HEK293 (cell line): Measurements from ENCODE around the gene RASL11B.
"Not testable (repeated sequence)": the region's sequence is repeated elsewhere in the genome, so short reads cannot be mapped to it uniquely, and the experiment has no call there.

ENCODE experiments used
- CTCF ChIA-PET: fragments of 350-600 bp; formaldehyde crosslinking; extraction: SDS; loops from one replicate; lab custom pipeline; 2021; ENCODE audit warnings: antibody characterized with exemption; lab: Yijun Ruan, JAX
- POLR2A ChIA-PET: fragments of 300-600 bp; formaldehyde crosslinking; extraction: SDS; loops from one replicate; lab custom pipeline; 2020; ENCODE audit warnings: antibody characterized with exemption, inconsistent platforms; lab: Yijun Ruan, JAX
- H3K27ac ChIP-seq: fragments of 200-500 bp; sonication (Bioruptor generic); 2 replicates; pipeline ENCODE4 v1.5.1; 2014; ENCODE audit warnings: low read depth, low read length, control low read depth, inconsistent platforms; ENCODE audit errors: extremely low read depth
- H3K36me3 ChIP-seq, 2 experiments: fragments of 200-500 bp in 1 of 2; sonication (Bioruptor generic) in 1 of 2; 1 replicate in 1 of 2; 2 replicates in 1 of 2; pipeline ENCODE4 v1.5.1; 2014 to 2017; ENCODE audit warnings: inconsistent platforms in 2 of 2, low read length in 2 of 2; ENCODE audit not compliant: control insufficient read depth in 2 of 2, insufficient read depth in 1 of 2
- H3K4me1 ChIP-seq: fragments of 200-500 bp; sonication (Bioruptor generic); 2 replicates; pipeline ENCODE4 v1.5.1; 2014; ENCODE audit warnings: mild to moderate bottlenecking, low read length, inconsistent platforms; ENCODE audit not compliant: control insufficient read depth, insufficient read depth
- H3K4me3 ChIP-seq: 2 replicates; pipeline ENCODE4 v1.5.1; 2011; ENCODE audit warnings: low read depth, mild to moderate bottlenecking, control low read depth, low read length, moderate library complexity
- H3K9me3 ChIP-seq: fragments of 200-500 bp; sonication (Bioruptor generic); 2 replicates; pipeline ENCODE4 v1.5.1; 2014; ENCODE audit warnings: low read depth, low read length, inconsistent platforms; ENCODE audit not compliant: control insufficient read depth, insufficient read depth
- ATF2 ChIP-seq: fragments of 450-650 bp; formaldehyde crosslinking; IDR thresholded peaks from 2 replicates; pipeline ENCODE4 v1.5.1; 2016; ENCODE audit warnings: missing biosample characterization, missing genetic modification characterization, low read depth
- INSM2 ChIP-seq: fragments of 450-650 bp; formaldehyde crosslinking; IDR thresholded peaks from 2 replicates; pipeline ENCODE4 v1.5.1; 2016; ENCODE audit warnings: missing biosample characterization, missing genetic modification characterization
- YY2 ChIP-seq: fragments of 450-650 bp; formaldehyde crosslinking; IDR thresholded peaks from 2 replicates; pipeline ENCODE4 v1.5.1; 2016; ENCODE audit warnings: missing biosample characterization, missing genetic modification characterization
- ZBTB6 ChIP-seq: fragments of 450-650 bp; formaldehyde crosslinking; IDR thresholded peaks from 2 replicates; pipeline ENCODE4 v1.5.1; 2017; ENCODE audit warnings: missing biosample characterization, missing genetic modification characterization
- ZNF133 ChIP-seq: fragments of 450-650 bp; formaldehyde crosslinking; IDR thresholded peaks from 2 replicates; pipeline ENCODE4 v1.5.1; 2016; ENCODE audit warnings: missing biosample characterization, missing genetic modification characterization
- ZNF248 ChIP-seq: fragments of 450-650 bp; formaldehyde crosslinking; IDR thresholded peaks from 2 replicates; pipeline ENCODE4 v1.5.1; 2017; ENCODE audit warnings: missing biosample characterization, missing genetic modification characterization
- ZNF274 ChIP-seq, 2 experiments: fragments of 200-500 bp in 1 of 2; fragments of 450-650 bp in 1 of 2; sonication (Bioruptor generic) in 1 of 2; formaldehyde crosslinking in 1 of 2; IDR thresholded peaks; 2 replicates each; pipeline versions ENCODE4 v1.5.1 to v1.6.1; 2014 to 2016; ENCODE audit warnings: borderline replicate concordance in 1 of 2, inconsistent platforms in 1 of 2, low read length in 1 of 2, missing biosample characterization in 1 of 2, missing genetic modification characterization in 1 of 2
- ZNF362 ChIP-seq: fragments of 450-650 bp; formaldehyde crosslinking; IDR thresholded peaks from 2 replicates; pipeline ENCODE4 v1.5.1; 2016; ENCODE audit warnings: missing biosample characterization, missing genetic modification characterization
- ZNF558 ChIP-seq: fragments of 450-650 bp; formaldehyde crosslinking; IDR thresholded peaks from 2 replicates; pipeline ENCODE4 v1.5.1; 2016; ENCODE audit warnings: missing biosample characterization, missing genetic modification characterization
- ZSCAN16 ChIP-seq: fragments of 450-650 bp; formaldehyde crosslinking; IDR thresholded peaks from 2 replicates; pipeline ENCODE4 v1.5.1; 2016; ENCODE audit warnings: missing biosample characterization, missing genetic modification characterization

RASL11B gene

GRCh38 chr4:52825460-52826090, 36.5 kb upstream of the RASL11B start:
- Histone ChIP-seq H3K4me3 (no peak overlapping the region), H3K27ac (no peak overlapping the region)
- CTCF ChIA-PET = interaction anchor here (0.7 kb wide), 2 partner anchors 87 to 979 kb away, joined by 3 read pairs; no protein-coding TSS in a partner anchor

GRCh38 chr4:52833941-52834525, 28.1 kb upstream of the RASL11B start:
- ChIA-PET POLR2A (no interaction called here), CTCF (no interaction called here)
- TF ChIP-seq YY2 (tag by site-specific recombination) (no peak), INSM2 (tag by site-specific recombination) (no peak), ZNF362 (no peak), ZBTB6 (tag by site-specific recombination) (no peak), ATF2 (tag by site-specific recombination) (no peak)
- no peak overlapping the region for H3K27ac ChIP-seq
- no peaks in the 10 kb centered on the region for H3K9me3 ChIP-seq
- H3K4me1 ChIP-seq = no peaks in the 10 kb centered on the region
- H3K4me3 ChIP-seq = no peak overlapping the region
- H3K36me3 ChIP-seq = no peaks in the 10 kb centered on the region

More at GRCh38 chr4:52825460-52826090, 36.5 kb upstream of the RASL11B start:
- H3K4me1 ChIP-seq = no peaks in the 10 kb centered on the region
- POLR2A ChIA-PET = no interaction called here
- no peaks in the 10 kb centered on the region for H3K9me3 ChIP-seq
- H3K36me3 ChIP-seq = no peaks in the 10 kb centered on the region
- no peak for TF ChIP-seq ZSCAN16 (tag by site-specific recombination)
- TF ChIP-seq ZNF558 (tag by site-specific recombination) = no peak
- no peak for TF ChIP-seq ZNF248 (tag by site-specific recombination)
- no peak for TF ChIP-seq ZNF133 (tag by site-specific recombination)
- TF ChIP-seq ZNF274 (IDR thresholded peaks at IDR 0.05; ENCODE audit: low read length) = no peak
- no peak for TF ChIP-seq ZNF274 (tag by site-specific recombination; IDR thresholded peaks at IDR 0.05; ENCODE audit: borderline replicate concordance)
- TF ChIP-seq INSM2 (tag by site-specific recombination) = no peak

- CTCF ChIA-PET = interaction anchor here (0.9 kb wide), 1 partner anchor 148 kb away, joined by 3 read pairs; no protein-coding TSS in a partner anchor
- H3K27ac ChIP-seq, H3K4me1 ChIP-seq, H3K9me3 ChIP-seq, H3K4me3 ChIP-seq, POLR2A ChIA-PET, H3K36me3 ChIP-seq: not testable (repeated sequence)
These were observed 27.3 kb upstream of the RASL11B start for GRCh38 chr4:52834641-52835456.
